HG03342 (cell line): ENCODE data around the gene PRDM5.
"Not testable (repeated sequence)": the region's sequence is repeated elsewhere in the genome, so short reads cannot be mapped to it uniquely, and the experiment has no call there.

Experiments used
- ATAC-seq: cut with Tn5 transposase; IDR thresholded peaks from one replicate; pipeline ENCODE4 v1.9.1; 2021; ENCODE audit warnings: mild to moderate bottlenecking, moderate library complexity; ENCODE audit not compliant: unreplicated experiment

The PRDM5 gene

DNA sequence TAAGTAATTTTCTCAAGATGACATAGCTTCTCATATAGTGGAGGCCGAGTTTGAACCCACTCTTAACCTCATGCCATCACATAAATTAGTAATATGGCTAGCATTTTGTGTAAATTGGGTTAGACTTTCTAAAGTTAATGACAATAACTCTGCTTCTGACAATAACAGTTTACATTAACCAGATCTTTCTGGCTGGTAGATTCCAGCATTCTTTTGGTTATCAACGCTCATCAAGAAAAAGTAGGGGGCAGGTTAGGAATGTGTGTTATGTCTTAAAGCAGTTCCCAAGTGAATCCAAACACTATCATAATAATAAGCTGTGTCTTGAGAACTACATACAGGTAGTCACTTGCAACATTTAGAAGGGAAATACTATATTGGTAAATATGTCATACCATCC is 162.5 kb downstream of the PRDM5 start:
- ATAC-seq = no peak

DNA sequence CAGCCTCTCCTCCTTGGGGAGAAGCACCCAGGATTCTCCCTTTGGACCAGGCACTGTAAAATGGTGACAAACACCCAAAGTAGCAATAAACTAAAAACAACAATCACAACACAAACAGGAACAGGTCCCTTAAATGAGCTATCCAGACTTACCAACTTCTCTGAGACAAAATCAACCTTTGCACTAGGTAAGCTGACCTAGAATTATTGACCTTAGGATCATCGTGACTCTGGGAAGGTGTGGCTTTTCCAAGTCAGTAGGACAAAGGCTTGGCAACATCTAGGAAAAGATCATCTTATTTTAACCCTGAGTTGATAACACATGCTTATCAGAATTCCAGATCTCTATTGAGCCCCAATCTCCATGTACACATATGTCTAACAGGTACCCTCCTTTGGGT is 166.7 kb downstream of the PRDM5 start:
- no peak for ATAC-seq

DNA sequence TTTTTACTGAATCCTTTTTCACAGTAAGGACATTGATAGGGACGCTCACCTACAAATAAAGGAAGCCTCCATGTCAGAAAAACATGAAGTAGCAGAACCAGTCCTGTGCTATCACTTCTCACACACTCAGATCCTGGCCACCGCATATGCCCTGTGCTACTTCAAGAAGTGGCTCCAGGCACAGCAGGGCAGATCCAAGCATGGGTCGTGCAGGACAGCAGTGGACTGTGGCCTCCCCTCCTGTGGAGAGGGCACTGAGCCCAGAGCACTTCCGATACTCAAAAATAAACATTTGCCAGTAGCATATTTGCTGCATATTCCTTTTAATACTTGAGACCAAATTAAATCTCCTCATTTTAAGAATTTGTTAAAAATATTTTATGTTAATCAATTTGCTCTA is 167.9 kb downstream of the PRDM5 start:
- ATAC-seq = no peak

DNA sequence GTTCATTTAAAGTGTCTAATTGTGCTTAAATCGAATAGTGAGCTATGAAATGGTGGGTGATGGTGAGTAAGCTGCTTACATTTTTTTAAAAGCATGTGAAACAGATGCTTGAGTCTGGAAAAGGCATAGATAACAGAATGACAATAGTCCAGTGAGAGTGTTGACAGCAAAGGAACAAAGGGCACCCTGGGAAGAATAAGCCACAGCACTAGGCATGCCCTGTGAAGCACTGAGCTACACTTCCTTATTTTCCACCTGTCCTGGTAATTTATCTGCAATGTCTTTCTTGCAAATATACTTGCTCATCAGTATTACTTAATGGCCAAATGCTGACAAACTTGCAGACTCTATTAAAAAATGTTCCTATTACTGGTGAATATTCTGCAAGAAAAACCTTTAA is 168.7 kb downstream of the PRDM5 start:
- ATAC-seq = no peak

DNA sequence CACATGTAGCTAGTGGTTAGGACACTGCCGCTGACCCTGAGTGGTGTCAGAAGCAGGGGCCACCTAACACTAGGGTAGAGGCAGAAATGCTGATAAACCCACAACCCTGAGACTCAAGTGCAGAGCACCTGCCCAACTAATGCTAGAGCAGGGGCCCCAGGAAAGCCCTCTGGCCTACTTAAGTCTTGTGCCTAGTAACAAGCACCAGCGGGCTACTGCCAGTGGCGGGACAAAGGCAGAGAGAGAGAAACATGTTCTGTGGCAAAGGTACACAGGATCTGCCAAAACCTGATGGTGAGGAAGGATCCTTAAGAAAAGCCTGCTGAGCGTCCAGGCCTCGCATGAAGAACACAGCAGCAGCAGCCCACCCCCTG is 172.4 kb downstream of the PRDM5 start:
- ATAC-seq = no peak

DNA sequence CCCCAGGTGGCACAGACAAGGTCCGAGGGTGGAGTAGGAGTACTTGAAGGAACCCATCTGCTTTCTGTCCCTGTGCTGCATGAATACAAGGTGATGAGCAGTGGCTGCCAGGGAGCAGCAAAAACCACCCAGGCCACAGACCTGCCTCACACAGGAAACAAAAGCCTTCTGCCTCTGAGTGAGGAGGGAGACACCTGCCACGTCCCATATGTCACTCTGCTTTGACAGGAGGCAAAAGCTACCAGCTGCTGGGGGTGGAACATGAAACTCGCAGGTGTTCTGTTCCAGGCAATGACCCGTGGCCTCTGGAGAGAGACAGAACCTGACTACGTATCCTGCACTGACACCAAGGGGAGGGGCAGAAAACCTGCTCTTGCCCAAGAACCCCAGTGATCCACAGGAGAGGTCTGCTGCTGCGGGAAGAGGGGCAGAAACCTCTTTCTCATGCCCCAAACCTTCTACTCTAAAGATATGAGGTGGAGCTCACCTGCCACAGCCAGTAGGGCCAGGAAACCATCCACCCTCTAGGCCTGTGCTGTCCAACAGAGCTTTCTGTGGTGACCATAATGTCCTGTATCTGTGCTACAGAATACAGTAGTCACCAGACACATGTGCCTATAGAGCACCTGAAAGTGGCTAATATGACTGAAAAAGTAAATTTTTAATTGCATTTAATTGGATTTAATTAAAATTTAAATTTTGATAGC is 172.9 kb downstream of the PRDM5 start:
- peak; percentile 98 for ATAC-seq

DNA sequence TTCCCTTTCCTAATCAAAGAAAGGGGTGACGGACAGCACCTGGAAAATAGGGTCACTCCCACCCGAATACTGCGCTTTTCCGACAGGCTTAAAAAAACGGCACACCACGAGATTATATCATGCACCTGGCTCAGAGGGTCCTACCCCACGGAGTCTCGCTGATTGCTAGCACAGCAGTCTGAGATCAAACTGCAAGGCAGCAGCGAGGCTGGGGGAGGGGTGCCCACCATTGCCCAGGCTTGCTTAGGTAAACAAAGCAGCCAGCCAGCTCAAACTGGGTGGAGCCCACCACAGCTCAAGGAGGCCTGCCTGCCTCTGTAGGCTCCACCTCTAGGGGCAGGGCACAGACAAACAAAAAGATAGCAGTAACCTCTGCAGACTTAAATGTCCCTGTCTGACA is 180.9 kb downstream of the PRDM5 start:
- not testable (repeated sequence) for ATAC-seq

DNA sequence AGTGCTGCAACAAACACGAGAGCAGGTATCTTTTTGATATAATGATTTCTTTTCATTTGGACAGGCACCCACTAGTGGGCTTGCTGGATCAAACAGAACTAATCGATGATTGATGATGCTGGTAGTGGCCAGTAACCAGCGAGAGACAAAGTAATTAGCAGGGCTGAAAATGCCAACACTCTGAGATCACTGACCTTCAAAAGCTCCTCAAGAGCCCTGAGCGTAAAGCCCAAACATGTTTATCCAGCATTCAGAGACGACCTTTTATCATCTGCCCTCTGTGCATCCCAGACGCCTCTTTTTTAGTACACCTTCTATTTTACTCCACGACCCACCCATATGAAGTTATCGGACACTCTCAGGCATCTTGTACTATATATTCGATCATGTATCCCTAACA is 186.2 kb downstream of the PRDM5 start:
- no peak for ATAC-seq

DNA sequence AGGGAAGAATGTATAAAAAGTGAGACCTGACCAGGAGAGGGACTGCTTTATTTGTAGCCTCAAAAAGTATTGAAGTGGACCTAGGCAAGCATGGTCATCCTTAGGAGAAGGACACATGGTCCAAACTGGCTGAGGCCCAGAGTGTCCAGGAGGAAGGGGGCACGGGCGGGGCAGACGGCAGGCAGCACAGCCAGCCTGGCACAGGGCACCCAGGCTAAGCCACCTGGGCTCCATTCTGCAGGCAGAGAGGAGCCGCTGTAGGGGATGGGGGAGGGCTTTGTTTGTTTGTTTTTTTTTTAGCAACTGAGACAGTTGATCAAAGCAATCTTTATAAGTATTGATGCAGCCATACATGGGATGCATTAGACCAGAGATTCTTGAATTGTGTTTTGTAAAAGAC is 188.6 kb downstream of the PRDM5 start:
- ATAC-seq = no peak

DNA sequence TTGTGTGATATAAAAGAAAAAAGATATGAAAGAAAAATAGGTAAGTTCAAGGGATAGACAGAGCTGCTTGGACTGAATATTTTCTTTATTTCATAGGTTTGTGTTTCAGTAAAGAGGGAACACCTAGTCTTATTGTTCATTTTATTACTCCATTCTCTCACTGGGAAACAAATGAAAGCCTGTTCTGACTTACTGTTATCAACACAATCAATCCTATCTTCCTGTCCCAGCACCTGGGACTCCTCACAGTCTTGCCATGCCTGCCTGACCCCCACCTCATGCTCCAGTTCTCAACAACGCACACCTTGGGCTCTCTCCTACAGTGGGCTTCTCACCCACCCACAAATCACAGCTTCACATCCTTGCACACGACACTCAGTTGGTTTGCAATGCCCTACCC is 189.5 kb downstream of the PRDM5 start:
- no peak for ATAC-seq

DNA sequence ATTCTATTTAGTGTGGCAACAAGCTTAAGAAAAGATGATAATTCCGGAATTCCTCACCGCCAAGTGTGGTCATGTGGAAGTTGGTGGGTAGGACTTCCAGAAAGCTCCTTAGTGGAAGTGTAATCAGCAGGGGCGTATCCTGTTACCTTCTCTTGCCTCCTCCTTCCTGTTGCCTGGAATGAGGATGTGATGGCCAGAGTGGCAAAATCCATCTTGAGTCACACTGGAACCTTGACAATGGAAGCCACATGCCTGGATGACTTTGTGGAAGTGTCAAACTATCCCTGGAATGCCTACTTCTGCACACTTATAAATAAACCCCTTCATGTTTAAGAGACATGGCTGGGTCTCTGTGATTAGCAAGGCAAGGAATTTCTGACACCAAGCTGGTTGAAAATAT is 191.0 kb downstream of the PRDM5 start:
- no peak for ATAC-seq

DNA sequence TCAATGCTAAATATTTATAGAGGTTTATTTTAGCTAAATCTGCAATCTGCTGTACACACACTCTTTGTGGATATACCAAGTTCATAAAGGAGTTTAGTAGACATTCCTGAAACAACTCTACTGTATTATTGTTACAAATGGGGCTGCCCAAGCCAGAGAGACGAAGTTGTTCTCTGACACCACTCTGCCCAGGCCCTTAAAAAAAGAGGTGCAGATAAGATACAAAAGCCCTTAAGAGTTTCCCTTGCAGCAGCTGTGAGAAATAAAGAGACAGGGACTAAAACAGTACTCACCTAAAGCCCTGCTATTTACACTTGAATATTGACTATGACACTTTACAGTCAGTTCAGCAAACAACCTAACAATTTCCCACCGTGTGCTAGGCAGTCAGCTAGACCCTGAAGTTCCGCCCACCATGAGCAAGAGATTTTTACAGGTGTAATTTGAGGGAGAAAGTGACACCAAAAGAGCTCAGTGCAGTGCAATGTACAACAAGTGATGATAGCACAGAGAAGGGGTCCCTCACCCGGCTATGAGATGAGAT is 191.7 kb downstream of the PRDM5 start:
- no peak for ATAC-seq

DNA sequence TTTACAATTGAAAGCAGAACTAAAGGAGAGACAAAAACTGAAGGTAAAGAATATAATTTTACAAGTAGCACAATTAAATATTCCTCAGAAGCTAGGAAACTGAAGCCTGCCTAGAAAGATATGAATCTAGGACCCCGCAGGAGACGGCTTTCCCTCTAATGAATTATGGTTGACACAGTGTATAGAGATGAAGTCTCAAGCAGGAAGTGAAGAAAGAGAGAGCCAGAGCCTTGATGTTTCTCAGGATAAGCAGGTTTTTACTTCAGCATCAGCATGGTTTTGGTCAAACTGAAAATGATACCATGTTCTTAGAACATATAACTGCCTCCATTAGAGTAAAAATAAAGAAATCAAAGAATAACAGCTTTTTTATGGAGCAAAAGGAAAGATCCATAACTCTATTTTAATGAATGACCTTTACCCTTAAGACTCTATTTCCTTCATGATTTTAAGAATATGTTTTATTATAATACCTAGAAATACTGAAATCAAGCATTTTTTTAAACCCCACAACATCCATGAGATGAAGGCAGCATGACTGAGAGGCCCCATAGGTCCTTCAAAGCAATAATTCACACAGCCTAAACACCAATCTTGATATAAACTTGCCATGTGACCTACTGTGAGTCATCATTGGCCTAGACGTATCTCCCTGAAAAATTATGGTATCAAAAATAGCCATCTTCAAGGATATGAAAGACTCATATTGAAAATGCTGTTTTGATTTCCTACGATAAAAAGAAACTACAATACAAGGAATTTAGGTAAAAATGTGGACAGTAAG is 193.4 kb downstream of the PRDM5 start:
- ATAC-seq = no peak

DNA sequence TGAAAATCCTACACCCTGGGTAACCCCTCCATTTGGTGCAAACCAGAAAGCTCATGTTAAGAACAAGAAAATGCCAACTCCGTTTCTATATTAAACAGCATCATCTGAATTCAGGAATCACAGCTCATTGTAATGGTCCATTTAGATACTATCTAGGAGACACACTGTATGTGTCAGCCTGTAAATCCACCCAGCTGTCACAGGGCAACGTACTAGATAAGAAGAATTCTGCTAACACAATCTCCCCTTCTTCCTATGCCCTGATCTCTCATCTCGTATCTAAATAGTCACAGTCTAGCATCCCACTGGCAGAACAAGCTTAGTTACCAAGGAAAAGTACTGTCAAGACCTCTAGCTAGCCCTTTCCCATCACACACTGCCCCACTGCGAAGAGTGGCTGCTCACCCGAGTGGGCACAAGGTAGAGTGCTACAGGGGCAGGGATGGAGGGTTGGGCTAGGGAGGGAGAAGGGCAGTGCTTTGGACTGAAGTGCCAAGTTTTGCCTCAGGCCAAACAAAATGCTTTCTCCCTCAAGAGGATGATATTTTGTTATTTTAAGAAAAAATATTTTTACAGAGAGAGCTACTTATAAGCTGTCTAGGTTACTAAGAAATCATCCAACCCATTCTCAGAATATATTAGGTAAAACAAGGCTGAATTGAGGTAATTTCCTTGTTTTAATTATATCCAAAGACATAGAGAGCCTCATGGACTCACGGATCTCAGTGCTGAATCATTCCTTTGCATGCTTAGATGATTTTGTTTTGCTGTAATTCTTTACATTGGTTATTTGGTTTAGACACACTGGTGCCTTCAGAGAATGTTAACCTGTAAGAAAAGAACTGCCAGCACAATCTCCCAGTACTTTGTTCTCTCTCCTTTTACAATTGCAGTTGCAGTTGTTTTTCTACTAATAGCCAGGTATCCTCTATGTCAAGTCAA is 196.6 kb downstream of the PRDM5 start:
- ATAC-seq = no peak

DNA sequence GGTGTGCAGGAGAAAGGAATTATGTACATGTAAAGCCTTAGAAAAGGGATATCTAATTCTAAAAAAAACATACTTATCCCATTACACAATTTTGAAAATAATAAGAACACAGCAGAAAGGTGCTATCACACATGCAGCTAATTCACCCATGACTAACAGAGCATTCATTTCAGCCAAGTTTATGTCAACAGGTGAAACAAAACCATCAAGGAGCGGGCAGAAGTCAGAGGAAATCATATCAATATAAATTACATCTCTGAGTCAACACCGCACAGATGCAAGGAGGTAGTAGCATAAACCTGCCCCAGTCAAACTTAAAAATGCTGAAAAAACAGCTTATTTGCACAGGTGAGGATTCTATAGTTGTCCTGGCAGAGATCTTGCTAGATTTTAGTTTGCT is 197.9 kb downstream of the PRDM5 start:
- ATAC-seq = no peak

DNA sequence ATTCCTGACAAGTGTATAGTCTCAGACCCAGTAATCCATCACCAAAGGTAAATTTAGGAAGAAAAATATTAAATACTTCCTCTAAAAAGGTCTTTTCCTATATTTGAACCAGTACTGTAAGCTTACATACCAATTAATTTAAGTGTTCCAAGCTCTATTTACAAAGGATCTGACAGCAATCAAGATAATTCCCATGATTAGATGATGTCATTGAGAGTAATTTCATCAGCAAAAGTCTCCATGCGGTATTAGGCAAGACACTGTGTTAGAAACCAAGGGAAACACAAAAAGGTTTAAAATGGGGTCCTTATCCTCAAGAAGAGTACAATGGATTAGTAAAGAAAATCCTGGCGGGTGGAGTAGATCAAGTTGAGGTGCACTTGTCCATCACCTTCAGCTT is 198.5 kb downstream of the PRDM5 start:
- ATAC-seq = no peak

DNA sequence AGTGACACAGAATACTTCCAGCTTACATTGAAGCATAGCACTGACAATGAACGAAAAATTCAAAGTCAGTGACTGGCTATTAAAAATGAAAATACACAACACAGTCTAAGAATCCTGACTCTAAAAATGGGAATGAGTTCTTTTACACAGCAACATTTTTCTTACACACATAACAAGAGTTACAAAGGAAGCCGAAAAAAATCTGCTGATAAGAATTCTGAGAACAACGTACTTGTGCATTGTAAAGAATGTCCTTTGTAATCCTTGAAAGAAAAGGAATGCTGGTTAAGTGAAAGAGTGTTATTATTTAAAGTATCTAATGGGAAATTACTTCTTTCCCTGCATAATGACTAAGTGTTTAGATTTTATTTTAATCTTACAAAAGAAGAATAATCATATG is 199.4 kb downstream of the PRDM5 start:
- no peak for ATAC-seq

DNA sequence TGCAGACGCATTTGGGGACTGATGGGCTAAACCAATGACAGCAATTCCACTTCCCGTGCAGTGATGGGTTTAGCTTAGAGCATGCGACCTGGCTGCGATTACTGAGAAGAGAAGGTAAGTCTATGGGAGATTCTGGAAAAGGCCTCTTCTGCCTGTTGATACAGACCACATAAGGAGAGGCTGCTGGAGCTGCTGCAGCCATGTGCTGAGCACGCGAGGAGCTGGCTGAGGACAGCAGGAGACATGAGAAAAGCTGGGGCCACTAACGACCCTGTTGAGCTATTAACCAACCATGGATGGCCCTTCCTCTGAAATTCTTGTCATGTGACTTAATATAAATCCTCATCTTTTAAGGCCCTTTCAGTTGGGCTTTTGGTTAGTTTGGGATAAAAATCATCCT is 199.9 kb downstream of the PRDM5 start:
- ATAC-seq = no peak

DNA sequence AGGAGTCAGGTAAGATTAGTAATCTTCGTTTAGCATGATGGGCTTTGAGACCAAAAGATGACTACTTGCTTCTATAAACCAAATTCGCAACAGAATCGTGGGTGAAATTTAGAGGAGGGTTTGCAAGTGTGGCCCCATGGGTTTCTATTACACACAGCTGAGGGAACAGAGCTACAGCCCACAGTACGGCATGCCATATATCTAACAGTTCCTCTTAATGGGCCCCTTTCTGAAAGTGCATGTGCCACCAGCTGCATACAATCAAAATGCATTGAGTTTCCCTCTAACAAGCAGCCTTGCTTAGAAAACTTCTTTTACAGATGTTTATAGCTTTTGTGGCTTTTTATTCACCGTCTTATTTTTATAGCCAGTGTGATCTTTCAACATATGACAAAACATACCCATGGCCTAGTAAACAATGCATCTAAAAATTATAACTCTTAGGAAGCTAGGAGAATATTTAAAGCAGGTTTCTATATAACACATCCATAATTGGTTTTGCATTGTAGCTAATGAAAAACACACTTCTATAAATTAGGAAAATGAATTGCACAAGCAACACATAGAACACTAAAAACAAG is 202.1 kb downstream of the PRDM5 start:
- ATAC-seq = no peak

DNA sequence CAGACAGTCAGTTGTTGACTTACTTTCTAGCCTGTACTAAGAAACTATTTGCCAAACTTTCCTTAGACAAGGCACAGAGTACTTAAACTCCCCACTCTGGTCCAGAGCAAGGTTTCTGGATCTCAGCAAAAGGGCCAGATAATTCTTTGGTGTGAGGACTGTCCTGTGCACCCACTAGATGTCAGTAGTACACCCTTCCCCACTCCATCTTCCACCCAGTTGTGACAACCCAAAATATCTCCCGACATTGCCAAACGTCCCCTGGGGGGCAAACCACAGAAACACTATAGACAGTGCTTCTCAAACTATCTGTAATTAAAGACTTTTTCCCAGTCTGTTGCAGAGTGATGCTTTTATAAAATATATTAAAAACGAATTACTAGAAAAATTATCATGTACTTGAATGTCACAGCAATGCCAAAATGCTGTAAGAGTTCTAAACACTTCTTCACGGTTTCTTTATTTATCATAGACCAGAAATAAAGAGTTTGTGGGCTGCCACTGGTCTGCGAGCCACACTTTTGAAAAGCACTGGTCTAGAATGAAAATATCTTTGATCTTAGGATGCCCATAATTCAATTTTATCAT is 203.5 kb downstream of the PRDM5 start:
- ATAC-seq = peak; percentile 83

DNA sequence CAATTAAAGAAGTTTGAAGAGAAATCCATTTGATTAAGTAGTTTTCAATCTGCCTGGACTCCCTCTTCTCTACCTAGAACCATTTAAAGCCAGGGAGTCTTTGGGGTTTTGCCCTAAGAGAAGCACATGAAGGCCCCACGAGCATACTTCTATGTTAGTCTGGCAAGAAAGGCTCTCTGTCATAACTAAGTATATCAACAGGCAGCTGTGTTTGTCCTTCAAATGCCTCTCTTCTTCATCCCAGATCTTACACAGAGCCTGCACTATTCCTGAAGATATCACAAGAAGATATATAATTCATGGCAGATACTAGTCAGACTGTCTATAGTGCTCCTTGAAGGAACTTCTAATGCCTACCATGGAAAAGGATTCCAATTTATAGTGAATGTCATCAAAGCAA is 206.2 kb downstream of the PRDM5 start:
- ATAC-seq = no peak
